NCI-H446 treated with DMSO at 0.1 percent for 48 hours (cell line): ENCODE results near the gene VWC2.

Experiments
- DNase-seq: peaks from one replicate; lab custom pipeline; 2025; lab: John Stamatoyannopoulos, UW

The VWC2 gene

DNA sequence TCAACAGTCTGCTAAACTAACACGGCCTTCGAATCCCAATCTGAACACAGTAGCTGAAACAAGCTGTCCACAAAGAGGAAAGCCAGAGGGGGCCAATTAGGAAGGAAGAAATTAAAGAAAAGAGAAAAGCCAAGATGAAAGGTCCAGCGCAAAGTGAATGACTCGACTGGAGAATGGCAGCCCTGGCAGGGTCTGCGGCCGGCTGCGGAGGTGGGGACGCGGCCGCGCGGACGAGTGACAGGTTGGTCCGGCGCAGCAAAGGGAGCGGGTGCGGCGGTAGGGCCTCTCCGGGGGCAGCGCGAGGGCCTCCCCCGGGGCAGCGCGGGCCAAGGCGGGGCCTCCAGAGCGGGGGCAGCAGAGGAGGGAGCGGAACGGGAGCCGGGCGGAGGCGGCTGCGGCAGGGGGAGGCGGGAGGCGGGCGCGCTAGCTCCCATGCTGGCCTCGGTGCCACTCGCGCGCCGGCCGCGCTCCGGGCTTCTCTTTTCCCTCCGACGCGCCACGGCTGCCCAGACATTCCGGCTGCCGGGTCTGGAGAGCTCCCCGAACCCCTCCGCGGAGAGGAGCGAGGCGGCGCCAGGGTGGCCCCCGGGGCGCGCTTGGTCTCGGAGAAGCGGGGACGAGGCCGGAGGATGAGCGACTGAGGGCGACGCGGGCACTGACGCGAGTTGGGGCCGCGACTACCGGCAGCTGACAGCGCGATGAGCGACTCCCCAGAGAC, at the start of gene VWC2:
VWC2 (plus strand) TSS at position 421 of the 718 bp plus-strand sequence. CDS start 1,798 bp downstream, outside the sequence.
- DNase-seq, result peak; percentile 28

DNA sequence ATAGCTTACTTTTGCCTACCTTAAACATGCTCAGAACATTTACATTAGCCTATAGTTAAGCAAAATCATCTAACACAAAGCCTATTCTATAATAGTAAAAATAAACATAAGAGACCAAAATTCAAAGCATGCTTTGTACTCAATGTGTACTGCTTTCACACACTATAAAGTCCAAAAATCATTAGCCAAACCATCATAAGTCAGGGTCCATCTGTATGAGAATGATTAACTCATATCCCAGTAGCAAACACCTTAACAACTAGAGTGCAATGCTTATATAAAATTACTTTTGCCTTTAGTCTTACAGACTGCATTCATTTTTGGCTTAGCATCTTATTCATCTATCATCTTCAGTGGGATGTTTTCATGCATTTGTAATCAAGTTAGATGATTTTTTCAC, 49.4 kb upstream of the VWC2 start:
- DNase-seq, result no peak

DNA sequence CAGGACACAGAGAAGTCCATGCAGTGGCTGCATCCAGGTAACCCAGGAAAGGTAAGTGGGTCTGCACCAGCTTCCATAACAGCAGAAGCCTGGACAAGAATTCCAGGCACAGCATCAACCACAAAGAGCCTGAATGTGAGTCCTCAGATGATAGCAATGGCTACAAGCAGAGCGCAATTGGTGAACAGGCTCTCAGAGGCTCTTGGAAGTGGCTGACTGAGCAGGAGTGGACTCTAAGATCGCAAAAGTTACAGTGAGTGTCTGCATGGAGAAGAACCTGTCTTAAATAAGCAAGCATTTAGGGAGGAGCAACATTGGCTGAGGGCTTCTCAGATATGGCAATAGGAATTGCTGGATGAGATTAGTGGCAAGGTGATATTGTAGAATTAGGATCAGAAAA, 41.6 kb upstream of the VWC2 start:
- DNase-seq, result no peak

DNA sequence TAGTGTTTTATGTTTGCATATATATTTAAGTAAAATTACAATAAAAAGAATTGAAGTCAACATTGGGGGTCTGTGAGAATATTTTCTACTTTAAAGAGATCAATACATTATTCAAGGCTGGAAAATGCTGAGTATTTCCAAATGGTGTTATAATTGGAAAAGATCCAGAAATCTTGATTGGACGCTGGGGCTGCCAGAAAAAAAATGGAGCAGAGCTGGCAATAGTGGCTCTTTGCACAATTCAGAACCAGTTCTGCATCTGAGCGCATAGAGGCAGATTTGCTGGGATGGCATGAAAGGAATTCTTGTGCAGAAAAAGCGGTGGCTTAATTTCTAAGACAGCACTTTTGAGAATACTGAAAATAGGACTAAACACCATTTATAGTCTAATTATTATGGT, 10.8 kb upstream of the VWC2 start:
- DNase-seq, result peak; percentile 46

DNA sequence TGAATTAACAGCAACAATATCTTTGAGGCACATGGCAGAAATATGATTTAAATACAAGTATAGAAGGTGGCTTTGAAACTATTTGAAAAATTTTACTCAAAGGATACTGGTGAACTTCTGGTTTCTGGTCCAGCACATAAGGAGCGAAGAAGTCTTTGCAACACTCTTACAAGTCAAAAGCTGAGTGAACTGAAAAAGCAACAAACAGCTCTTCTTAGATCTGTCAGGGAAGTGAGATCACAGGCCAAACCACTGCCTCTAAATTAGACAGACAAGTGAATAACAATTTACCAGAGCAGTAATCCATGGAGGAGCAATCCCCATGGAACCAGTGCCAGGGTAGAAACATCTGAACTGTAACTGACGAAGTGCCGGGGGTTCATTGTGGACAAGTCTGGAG, 9.6 kb upstream of the VWC2 start:
- DNase-seq, result no peak

DNA sequence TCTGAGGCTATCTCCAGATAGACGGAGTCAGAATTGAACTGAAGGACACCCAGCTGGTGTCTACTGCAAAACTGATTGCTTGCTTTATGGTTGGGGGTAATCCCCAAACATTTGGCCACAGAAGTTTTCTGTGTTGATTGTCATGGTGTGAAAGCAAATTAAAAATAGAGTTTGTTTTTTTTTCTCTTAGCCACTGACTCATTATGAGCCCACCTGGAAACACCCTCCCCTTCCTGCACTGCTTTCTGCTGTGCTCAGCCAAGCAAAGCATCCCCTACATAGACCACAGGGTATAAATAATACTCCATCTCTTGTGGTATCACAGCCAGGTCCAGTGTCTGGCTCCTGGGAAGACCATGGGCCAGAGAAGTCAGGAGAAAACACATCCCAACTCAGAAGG, 6.5 kb upstream of the VWC2 start:
- DNase-seq, result no peak

DNA sequence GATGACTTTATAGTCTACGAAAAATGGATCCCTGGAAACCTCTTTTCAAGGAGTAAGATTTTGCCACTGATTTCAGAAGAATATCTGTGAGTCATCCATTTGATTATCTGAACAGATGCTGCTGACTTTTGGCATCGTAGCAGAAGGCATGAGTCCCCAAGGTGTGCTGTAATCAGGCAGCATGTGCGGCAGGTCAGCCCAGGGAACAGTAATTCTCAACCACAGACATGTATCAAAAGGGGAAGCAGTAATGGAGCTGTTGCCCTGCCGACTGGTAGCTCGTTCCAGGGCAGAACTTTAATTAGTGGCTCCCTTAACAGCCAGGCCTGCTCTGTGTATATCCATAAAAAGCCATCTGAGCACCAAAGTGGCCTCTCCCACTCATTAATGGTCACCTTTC, 5.7 kb upstream of the VWC2 start:
- no peak for DNase-seq

DNA sequence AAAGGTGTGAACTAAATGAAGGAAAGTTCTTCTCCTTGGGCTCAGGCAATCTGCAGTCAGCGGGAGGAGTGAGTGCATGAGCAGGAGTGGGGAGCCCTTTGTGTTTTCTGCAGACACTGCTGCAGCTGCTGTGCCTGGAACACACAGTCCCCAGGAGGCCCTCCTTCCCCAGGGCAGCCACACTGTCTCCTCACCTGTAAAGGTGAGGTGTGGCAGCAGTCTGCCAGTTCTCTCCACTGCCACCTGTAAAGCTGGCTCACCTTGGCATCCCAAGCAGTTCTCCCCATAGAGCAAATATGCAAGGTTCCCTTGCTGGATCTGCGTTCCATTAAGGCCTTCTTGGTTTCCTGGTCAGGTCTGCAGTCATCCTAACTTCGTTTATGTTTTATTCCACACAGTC, 5.2 kb upstream of the VWC2 start:
- DNase-seq, result no peak

DNA sequence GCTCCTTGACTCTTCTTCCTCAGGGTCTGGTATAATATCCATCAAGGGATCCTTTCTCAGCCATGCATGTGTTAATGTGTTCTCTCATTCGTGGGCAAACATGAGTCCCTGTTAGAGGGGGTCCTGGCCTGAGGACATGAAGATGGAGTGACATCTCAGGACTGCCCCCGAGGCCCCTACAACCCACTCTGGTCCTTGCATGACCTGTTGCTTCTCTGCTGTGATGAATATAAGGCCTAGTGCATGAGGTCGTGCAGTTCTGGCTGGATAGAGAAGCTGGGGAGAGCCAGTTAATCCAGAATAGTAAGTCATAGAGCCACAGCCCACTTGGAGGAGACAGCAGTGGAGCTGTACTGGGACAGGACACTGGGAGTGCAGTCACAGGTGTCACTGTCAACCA, 4.6 kb upstream of the VWC2 start:
- no peak for DNase-seq

DNA sequence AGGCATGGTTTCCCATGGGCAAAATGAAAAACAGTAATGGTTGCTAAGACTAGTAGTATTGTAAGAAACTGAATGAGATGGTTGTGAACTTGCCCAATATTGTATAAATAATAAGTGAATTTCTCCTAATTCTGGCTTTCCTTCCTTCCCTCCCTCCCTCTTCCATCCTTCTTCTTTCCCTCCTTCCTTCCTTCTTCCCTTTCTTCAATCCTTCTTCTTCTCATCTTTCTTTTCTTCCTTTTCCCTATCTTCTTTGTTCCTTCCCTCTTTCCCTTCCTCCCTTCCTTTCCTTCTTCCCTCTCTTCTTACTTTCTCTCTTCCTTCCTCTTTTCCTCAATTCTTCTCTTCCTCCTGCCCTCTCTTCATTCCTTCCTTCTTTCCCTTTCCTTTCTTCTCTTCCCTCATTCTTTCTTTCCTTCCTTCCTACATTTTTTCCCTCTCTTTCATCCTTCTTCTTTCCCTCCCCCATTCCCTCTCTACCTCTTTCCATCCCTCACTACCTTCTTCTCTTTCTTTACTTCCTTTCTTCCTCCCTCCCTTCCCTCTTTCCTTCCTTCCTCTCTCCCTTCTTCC, 4.1 kb upstream of the VWC2 start:
- no peak for DNase-seq

DNA sequence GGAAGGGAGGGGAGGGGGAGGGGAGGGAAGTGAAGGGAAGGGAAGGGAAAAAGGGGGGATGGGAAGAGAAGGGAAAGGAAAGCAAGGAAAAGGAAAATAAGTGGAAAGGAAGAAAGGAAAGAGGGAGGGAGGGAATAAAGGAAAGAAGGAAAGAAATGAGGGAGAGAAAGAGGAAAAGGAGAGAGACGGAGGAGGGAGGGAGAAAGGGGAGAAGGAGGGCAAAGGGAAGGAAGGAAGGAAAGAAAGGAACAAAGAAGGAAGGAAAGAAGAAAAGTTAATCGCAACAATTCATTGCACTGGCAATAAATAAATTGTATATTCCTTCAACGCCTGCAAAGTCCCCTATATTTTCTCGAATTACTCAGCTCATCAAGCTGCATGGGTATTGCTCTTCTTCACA, 2.6 kb upstream of the VWC2 start:
- no peak for DNase-seq

DNA sequence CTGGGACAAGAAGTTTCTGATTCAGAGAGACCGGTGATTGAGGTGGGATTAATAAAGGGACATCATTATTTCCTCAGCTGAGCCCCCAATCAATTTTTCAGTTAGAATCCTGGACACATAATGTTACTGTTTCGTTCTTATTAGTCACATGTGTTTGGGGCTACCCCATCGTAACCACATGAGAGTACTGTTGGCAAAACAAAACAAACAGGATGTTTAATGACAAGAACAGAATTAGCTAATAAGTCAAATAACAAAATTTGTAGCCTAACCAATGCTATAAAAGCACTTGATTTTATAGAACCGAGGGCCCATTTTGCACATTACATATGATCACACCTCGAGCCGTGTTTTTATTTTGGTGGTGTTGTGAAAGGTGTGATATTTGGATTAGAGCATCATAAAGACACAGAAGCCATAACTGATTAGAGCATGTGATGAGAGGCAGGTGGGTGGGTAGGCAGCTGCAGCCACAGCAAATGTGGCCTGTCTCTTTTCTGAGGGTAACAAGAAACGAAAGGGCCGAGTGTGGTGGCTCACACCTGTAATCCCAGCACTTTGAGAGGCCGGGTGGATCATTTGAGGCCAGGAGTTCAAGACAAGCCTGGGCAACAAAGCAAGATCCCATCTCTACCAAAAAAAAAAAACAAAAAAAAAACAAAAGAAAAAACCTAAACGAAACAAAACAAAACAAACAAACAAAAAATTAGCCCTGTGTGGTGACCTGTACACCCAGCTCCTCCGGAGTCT, 1.8 kb upstream of the VWC2 start:
- no peak for DNase-seq

DNA sequence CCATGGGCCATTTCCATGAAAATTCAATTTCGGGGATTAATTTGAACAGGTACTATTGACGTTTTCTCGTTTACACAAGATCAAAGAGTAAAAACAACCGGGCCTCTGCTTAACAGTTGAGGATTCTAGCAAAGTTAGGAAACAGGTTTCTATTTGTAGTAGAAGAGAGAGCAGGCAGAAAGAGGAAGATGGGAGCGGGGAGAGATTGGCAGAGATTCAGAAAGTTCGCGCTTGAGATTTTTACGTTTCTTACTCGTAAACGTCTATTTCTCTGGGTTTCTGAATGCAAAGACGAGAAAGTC, 571 bp upstream of the VWC2 start:
- DNase-seq, result no peak

DNA sequence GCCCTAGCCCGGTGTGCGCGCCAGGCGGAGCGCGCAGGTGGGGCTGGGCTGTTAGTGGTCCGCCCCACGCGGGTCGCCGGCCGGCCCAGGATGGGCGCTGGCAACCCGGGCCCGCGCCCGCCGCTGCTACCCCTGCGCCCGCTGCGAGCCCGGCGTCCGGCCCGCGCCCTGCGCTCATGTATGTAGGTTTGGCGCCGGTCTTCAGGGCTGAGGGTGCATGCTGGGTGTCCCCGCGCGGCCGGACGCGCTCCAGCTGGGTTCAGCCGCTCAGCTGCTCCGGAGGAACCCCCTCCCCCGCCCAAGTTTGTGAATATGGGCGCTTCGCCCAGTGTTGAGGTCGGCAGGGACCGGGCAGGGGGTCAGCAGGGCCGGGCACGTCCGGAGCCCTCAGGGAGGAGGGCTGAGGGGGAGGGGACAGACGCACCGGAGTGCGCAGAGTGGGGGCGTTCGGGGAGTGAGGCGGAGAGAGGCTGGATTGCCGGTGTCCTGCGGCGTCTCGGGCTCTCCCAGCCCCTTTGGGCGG, 559 bp downstream of the VWC2 start:
- DNase-seq, result no peak

DNA sequence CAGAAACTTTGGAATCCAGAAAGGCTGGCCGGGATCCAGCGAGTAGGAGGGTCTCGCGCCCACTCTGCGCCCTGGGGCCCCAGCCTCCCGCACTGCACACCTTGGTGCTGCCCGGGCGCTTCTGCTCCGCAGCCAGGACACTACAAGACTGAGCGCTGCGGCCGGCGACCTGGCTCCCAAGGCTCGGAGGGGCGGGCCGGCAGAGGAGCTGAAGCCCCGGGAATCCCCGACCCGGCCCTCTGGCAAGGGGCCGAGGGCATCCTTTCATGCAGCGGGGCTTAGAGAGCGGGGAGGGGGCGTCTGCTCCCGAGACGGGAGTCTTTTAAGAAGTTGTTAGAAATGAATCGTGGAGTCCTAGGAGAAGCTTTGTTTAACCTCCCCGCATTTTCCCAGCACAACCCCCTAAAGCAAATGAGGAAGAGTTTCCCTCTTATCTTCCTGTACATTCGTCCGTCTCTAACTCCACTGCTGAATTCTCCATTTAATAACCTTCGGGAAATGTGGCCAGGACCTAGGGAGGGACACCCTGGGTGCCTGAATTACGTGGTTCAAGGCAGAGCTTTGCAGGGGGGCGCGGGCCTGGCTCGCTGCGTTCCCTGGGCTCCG, 1.1 kb downstream of the VWC2 start:
- no peak for DNase-seq

DNA sequence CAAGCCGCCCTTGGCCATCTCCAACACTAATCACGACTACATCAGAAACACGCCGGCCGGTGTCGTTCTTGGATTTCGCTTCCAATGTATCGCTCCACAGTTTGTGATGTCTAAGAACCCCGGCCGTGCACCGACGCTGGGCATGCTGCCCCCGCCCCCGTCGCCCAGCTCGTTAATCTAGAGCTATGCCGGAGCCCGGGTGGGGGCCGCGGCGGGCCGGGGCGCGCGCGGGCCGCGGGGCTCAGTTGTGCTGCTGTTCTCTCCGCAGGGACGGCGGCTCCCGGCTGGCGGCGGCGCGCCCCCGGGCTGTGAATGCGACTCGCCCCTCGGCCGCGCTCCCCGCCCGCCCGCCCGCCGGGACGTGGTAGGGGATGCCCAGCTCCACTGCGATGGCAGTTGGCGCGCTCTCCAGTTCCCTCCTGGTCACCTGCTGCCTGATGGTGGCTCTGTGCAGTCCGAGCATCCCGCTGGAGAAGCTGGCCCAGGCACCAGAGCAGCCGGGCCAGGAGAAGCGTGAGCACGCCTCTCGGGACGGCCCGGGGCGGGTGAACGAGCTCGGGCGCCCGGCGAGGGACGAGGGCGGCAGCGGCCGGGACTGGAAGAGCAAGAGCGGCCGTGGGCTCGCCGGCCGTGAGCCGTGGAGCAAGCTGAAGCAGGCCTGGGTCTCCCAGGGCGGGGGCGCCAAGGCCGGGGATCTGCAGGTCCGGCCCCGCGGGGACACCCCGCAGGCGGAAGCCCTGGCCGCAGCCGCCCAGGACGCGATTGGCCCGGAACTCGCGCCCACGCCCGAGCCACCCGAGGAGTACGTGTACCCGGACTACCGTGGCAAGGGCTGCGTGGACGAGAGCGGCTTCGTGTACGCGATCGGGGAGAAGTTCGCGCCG, 1.9 kb downstream of the VWC2 start:
- DNase-seq, result no peak

DNA sequence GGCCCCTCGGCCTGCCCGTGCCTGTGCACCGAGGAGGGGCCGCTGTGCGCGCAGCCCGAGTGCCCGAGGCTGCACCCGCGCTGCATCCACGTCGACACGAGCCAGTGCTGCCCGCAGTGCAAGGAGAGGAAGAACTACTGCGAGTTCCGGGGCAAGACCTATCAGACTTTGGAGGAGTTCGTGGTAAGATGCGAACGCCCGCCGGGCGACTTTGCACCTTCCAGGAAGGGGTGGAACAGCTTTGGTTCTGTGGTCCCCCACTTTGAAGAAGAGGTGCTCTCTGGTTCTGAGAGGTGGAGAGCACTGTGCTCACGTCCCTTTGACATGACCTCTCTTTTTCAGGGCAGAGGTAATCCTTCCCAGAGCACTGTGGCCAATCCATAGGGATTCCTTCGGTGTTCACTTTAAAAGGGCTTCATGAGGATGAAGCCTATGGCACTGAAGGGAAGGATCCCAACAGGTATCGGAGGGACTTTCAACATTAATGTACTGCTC, 2.6 kb downstream of the VWC2 start:
- DNase-seq, result no peak

DNA sequence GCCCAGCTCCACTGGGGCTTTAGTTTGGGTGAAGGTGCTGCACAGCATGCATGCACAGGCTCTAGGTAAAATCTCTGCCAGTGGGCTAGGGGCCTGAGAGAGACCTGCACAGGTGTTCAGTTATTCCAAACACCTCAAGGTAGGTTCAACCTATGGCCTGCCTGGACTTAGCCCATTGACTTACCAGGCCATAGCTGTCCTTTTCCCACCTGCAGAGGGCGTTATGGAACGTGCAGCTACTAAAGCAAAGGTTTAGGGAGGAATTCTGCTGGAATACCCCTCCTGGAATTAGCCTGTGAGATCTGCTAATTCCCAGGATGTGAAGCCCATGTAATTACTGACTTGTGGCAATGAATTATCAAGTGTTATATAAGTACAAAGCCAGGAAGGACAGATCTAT, 3.6 kb downstream of the VWC2 start:
- DNase-seq, result no peak

DNA sequence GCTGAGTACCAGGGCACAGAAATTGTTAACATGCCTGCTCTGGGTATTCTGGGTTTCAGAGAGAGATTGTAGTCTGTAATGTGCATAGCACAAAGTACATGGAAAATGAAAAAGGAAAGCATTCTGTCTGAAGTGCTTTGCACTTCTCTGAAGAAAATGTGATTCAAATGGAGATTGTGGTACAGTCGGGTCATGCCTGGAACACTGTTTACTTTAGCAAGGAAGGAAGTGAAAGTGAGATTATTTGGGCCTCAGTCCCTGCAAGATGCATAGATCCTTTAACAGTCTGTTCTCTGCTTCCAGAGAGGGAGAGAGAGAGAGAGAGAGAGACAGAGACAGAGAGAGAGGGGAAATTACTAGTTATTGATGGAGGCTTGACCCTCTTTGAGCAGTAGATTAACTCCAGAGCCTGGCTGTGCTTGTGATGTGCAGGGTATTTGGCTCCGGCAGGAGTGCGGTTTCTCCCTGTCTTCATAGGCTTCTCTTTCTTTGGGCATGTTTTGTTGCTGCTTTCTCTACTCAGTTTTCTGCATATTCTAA, 5.4 kb downstream of the VWC2 start:
- DNase-seq, result no peak

DNA sequence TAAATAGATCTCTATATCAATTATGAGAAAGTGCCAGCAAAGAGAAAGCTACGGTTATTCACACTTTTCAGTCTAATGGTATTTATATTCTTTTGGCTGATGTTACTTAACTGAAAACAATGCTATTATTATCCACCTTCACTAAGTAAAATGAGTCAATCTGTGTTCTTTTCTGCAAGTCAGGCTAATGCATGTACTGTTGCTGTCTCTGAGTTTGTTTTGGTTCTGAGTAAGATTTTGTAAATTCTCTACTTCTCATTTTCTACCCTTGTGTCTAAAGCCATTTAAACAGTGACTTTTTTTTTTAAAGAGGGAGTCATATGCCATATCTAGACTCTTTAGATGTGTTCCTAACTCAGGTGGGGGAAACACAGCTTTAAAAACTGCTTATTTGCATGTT, 7.5 kb downstream of the VWC2 start:
- DNase-seq, result no peak

DNA sequence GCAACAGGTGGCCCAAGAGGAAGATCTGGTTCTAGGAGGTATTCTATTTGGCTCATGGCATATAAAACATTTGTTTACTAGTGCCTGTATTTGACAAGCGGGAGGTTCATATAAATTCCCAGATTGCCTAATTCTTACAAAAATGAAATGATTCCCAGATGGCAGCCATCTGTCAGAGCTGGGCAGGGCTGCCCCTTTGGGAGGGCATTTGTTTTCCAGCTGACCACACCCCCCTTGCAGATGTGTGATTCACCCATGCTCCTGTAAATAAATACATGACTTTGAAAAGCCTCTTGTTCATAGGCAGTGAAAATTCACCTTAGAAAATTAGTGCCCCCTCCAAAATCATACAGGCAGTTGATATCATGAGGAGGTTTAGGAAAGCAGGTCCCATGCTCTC, 8.6 kb downstream of the VWC2 start:
- peak; percentile 89 for DNase-seq

DNA sequence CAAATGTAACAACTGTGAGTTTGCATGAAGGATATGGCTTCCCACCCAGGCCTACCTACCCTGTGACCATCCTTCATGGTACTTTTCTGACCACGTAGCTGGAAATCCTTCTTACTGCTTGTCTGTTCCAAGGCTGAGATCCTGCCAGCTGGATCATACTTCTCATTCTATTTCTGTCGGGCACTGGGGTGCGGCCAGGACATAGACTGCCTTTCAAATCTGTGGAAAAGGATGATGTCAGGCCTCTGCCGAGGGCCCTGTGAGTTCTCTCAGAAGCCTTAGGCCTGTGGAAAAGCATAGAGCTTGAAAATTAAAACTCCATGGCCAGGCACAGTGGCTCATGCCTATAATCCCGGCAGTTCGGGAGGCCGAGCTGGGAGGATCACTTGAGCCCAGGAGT, 10.0 kb downstream of the VWC2 start:
- peak; percentile 92 for DNase-seq
